Measurements from ENCODE around the gene FAM53B.

Gene FAM53B

DNA sequence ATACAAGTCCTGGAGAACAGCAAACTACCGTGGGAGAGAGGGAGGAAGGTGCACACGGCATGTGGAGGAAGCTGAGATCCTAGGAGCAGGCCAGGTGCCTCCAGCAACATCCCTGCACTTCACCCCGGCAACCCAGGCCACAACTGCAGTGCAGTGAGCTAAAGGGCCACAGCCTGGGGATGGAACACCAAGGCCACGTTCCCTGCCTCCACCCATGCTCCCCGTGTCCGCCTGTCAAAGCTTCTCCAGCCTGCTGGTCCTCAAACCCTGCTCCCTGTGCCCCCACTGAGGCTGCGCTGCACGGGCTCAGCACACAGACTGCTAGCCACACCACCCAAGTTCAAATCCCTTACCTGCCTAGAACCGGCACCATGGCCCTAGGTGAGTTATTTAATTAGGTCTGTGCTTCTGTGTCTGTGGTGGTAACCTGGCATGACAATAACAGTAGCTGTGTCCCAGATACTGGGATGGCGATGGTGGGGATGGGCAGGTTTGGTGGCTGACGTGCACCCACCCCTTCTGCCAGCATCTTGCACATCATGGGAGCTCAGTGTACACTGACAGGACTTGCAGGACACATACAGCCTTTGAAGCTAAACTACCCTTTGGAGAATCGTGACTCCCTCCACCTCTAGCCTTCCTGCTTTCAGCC is 85.5 kb downstream of the FAM53B start:
- DNase-seq: no peak

DNA sequence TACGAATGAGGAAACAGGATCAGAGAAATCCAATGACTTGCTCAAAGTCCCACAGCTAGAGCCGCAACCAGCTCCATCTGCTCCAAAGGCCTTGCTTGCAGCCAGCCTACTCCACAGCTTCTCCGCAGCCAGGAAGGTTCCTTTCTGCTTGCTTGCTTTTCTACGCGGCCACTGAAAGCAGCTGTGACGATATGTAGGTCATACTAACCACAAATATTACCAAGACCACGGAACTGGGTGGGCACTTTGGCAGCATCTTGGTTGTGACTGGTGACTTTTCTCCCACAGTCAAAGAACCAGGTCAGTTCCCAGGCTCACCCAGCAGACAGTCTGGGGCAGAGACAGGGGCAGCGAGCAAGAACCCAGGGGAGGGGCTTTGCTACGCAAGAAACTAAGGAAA is 86.4 kb downstream of the FAM53B start:
- DNase-seq: peak; percentile 63

DNA sequence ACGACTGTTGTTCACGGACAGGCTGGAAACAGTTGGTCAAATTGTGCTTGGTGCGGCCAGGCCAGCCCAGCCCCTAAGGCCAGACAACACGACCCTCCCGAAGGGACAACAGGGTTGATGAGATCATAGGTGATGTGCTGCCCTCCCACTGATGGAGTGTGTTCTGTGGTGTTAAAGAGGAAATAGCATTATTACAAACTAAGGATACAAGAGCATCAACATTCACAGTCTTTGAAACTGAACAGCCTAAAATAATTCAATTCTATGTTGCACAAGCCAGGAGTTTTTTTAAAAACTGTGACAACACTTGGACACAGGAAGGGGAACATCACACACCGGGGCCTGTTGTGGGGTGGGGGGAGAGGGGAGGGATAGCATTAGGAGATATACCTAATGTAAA is 87.6 kb downstream of the FAM53B start:
- no peak for DNase-seq

DNA sequence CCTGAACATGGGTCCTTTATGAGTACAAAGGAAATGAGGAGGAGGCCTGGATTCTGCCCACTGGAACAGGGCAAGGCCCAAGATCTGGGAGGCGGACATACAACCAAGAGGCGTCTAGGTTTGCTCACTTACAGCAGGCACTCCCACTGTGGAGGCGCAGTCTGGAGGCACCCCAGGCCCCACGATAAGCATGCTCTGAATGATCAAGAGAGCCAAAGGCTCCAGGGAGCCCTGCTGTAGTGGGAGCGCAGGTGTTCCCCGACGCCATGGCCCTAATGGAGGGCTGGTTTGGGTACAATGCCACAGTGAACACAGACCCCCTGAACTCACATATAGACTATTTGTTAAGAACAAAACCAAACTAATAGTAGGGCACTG is 88.1 kb downstream of the FAM53B start:
- DNase-seq: no peak

DNA sequence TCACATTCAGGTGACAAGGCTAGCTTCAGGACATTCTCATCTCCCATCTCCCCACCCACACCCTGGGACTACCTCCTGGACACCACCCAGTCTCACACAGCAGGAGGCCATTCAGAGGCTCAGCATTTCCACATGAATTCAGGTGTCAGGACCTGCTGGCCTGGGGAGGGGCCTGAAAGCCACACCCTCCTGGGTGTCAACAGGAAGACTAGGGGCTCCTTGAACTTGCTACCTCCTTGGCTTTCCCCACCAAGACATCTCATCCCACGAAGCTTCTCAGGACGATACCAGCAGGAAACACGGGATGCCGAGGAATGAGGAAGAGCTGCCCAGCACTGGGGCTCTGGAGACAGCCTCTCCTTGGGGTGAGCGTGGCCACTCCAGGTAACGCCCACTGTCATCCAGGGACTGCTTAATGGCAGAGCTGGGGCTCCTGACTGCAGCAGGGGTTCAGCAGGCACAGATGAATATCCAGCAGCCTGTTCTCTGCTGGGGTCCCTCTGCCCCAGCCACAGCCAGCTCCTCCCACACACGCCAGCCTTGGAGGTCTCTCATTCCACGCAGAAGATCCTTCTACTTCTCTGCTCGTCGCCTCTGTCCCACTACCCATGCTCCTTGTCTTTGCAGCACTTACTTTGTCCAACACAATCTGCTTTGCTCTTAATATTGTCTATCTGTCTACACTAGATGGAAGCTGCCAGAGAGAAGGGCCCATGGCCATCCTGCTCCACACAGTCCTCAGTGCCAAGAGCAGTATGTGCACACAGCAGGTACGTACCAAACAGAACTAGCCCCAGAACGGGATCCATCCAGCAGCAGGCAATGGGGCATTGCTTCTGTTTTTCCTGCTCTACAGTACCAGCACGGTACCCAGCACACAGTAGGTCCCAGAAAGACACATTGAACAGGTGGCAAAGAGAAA is 88.7 kb downstream of the FAM53B start:
- no peak for DNase-seq

DNA sequence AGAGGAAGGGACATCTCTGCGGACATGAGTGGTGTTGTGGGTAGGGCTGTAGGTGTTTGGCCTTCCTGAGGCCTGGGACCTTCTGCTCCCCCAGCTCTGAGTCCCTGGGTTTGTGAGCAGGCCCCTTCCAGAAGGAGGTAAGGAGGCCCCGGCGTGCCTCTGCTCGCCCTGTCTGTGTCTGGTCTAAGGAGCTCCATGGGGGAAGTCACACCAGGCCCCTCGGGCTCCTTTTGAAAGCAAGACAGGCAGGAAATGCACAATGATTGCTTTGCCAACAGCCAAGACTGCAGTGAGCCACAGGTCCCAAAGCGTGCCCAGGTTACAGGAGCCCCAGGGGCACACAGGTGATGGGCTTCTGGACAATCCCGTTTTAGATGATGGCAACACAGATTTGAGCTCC is 89.5 kb downstream of the FAM53B start:
- no peak for DNase-seq

DNA sequence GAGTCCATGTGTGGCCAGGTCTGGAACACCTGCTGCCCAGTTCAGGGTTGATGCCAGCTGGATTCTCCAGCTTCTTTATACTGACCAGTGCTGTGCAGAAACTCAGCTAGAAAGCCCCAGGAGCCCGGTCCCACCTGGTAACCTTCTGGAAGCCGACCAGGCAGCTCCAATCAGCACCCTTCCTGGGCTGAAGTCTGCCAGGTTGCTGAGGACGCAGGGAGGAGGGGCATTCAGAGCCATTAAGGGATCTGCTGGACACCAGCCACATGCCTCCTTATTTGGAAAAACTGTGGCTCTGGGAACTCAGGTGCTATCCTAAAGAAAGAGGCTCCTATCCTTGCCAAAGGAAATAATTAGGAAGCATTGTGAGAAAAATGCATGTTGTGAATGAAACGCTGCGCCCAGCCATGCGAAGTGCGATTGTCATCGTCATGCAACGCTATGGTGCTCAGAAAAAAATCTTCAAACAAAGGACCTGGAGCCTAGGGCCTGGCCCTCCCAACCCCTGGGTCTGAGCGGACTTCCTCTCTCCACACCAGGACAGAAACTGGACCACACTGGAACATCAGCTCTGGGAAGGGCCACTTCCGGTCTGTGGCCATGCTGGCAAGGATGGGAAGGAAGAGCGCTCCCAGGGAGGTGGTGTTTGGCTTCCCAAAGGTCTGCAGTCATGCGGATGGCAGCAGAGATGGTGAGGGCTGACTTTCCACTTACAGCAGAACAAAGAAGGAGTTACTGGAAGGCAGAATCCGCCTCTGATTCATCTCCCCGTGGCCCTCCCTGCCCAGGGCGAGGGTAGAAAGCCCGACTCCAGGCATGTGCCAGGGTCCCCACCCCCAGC is 90.1 kb downstream of the FAM53B start:
- DNase-seq: no peak

DNA sequence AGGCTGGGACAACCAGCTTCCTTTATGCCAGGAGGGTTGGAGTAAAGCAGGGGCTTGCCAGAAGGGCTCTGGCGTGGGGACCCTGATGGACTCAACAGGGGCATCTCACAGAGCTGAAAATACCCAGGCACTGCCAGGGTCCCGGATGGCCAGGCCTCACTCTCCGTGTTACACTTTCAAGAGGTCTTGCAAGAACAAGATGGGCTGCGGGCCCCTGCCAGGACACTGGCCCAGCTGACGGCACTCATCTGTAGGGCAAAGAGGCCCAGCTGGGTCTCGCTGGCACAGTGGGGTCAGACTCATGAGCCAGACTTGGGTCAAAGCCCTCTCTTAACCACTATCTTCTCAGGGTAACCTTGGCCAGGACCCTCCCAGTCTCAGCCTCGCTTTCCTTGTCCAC is 90.9 kb downstream of the FAM53B start:
- no peak for DNase-seq

DNA sequence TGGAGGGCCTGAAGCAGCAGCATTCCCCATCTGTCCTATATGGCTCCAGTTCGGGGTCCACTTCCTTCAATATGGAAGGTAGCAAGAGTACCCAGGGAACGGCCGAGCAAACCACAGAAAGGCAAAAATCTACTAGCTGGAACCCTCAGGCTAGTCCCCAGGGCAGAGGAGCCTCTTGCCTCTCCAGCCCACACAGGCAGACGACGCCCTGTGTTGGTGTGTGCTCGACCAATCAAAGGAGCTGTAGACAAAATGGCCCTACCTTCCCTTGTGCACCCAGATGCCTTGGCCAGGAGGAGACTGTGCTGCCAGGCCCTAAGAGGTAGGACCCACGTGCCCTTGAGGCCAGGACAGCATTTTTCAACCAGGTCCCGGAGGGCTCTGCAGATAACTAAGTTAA is 91.5 kb downstream of the FAM53B start:
- DNase-seq: no peak

DNA sequence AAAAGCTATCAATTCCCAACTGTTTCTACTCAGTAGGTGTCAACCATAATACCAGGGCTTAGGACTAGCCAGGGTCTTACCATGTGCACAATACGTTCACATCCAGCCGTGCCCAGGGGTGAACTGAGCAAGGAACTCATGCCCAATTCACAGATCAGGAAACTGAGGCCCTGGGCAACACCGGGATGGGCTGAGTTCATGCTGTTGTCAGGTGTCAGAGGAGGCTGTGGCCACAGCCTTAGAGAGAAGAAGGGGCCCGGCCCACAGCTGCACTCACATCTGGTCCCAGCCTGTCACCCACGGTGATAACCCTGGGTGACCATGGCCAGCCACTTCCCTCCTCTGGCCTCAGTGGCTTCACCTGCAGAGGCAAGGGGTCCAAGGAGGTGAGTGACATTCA is 92.0 kb downstream of the FAM53B start:
- no peak for DNase-seq

DNA sequence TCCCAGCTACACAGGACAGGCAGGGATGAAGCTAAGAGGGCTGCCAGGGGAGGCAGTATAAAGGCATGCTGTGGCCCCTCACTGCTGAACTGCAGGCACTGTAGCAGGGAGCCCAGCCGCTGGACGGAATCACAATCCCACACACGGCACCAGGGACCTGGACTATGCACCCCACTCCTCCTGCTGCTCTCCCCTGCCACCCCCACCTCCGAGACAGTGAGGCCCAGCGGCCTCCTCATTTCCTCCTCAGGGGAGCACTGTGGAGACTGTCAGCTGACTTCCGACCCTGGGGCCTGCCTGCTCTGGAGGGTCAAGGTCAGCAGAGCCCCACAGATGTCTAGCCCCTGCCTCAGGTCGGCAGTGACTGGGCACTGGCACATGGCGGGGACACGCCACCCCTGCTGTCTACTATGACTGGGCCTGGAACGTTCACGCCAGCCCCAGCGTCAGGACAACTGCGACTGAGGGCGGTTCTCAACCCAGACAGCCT is 92.7 kb downstream of the FAM53B start:
- no peak for DNase-seq

DNA sequence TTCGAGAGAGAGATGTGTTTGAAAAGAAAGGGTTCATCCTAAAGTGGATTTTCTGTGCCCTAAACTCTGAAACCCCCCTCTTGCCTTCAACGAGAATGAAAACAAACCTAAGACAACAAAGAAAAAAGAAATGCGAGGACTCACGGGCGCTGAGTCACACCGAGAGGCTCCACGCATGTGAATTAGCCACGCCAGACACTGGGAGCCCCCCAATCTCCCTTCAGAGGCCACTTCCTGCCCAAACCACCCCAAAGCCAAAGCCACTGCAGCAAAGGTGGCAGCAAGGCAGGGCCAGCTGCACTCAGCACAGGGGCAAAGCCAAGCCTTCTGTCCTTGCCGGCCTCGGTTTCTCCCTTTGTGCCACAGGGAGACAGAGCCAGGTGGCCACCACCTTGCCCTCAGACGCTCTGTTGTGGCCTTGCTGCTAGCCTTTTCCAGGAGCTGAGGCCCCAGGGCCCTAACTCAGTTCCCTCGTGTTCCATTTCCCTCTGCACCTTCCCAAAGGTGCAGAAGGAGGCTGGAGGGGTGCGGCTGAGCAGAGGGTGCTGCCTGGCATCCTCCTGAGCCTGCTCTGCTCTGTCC is 93.3 kb downstream of the FAM53B start:
- DNase-seq: no peak

DNA sequence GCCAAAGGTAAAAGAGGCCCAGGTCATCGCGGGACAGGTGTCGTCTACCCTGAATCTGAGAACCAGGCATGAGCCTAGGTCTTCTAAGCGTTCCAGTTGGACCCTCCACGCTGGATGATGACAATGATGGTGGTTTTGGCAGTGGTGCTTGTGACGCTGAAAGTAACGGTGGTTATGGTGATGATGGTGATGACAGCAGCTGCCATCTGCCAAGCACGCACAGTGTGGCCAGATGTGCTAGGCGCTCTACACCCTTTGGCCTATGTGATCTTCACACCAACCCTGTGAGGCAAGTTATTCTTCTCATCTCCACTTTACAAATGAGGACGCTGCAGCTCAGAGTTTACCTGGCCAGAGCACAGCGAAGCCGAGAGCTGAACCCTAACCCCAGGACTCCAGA is 93.9 kb downstream of the FAM53B start:
- DNase-seq: no peak

DNA sequence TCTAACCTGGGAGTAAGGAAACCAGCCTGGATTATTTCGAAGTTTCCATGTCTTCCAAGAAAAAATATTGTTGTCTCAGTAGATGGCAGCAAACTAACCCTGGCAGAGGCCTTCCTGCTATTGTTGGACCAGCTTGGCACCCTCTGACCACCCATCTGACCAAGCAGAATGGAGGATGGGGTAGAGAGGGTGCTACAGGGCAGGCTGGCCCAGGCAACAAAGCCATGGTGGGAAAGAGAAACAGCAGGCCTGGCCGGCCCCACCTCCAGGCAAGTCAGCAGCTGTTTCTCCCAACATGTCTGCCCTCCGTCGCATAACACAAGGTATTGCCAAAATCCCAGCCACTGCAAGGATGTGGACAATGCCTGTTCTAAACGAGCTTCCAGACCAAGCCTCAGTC is 95.0 kb downstream of the FAM53B start:
- DNase-seq: peak; percentile 25

DNA sequence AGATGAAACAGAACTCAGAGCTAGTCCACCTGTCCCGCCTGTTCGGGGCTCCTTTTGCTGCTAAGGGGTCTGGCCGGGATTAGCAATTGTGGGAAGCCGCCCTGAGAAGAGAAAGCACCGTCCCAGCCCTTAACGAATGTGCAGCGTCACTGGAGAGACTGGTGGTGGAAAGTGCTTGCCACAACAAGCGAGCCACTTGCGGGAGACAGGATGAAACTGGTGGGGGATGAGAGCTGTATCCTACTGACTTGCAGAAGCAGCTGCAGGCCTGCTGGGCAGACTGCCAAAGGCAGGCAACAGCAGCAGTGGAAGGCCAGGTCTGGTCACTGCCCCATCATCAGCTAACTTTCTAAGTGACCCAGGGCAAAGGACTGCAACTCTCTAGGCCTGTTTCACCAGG is 95.4 kb downstream of the FAM53B start:
- peak; percentile 89 for DNase-seq

DNA sequence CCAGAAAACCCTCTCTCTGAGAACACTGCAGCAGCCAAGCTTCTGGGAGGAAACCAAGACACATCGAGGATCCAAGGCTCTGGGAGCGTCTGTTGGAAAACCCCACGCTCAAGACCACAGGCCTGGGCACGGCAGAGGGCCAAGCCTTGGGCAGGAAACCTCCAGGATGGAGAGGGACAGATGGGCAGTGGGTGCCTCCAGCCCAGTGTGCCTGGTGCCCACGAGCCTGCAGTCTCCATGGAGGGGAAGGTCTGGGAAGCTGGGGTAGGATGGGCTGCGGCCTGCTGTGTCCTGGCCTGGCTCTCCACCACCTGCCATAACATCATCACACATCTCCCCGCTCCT is 96.1 kb downstream of the FAM53B start:
- no peak for DNase-seq

DNA sequence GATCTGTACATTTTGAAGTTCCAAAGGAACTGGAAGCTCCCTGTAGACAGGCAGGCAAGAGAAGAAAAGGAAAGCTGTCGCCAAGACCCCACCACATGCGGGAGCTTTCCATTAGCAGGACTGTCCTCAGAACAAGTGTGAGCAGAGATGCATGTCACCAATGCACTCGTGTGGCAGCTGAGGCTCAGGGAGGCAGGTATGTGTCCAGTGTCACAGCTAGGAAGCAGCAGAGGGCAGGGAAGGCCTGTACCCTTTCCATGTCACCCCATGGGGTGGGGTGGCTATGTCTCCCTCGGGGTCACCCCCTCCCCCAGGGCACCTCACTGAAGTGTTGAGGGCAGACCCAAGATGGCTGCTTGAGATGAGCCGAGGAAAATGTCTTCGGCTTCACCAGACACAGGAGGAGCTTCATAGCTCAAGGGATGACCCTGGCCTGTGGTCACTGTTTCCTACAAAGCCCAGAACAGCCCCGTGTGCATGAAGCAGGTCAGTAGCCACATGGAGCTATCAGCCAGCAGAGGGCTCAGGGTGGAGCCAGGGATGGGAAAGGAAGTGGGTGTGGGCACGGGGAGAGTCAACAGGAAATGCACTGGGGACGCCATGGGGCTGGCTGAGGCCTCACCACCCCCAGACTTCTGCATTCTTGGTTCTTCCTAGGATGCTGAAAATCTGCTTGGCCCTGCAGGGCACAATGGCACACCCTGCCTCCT is 96.6 kb downstream of the FAM53B start:
- DNase-seq: peak; percentile 94

DNA sequence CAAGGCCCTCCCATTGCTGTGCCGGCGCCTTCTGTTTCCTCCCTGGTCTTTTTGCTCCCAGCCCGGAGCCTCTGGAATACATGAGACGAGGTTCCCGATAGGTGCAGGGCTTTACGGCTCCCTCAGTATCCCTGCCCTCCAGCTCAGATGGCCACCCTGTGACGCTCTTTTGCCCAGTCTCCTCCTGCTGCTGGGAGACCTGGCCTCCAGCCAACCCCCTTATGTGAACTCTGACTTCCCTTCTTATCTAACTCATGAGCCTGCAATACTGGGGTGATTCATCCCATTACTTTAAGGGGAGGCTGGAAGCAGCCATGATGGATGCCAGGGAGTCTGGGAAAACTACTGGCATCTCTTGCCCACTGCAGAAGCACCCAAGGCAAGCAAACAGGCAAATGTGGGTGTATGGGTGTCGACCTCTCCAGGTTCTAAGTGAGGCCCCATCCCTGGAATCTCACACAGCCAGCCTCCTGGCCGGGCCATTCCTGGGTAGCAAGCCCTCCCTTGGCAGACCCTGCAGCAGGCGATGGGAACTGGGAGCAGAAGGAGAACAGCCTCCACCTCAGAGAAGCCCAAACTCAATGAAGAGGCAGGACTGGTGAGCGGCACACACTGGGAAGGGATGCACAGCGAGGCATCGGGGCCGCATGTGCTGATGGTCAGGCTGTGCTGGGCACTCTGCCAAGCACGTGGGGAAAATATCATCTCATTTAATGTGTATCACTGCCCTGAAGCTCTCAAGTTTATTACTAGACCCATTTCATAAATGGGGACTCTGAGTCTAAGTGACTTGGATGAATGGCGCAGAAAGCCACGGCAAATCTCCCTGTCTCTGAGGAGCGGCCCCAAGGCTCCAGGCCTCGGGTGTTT is 97.5 kb downstream of the FAM53B start:
- DNase-seq: peak; percentile 27

DNA sequence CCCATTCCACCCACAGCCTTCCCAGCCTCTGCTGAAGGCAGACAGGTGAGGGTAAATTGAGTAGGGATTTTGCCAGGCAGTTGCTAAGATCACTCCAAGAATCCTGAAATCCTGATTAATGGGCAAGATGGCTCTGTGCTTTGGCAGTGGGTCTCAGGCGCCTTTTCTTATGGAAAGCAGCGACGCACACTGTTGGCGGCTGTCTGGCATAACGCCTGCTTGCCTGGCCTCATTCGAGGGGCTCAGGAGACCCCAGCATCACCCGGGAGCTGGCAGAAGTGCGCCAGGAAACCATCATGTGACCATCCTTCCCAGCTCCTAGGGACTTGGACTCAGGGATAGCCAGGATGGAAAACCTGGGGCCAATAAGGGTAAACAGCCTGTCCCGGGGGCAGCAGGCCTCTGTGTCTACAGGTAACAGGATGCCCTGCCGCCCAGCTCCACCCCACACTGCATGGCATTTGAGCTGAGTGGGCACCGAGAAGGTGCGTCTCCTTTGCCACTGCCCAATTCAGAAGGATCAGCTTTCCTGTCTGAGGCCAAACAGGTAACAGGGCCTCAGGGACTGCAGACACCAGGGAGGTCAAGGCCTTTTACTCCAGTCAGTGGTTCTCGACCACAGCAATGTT is 98.6 kb downstream of the FAM53B start:
- DNase-seq: no peak

DNA sequence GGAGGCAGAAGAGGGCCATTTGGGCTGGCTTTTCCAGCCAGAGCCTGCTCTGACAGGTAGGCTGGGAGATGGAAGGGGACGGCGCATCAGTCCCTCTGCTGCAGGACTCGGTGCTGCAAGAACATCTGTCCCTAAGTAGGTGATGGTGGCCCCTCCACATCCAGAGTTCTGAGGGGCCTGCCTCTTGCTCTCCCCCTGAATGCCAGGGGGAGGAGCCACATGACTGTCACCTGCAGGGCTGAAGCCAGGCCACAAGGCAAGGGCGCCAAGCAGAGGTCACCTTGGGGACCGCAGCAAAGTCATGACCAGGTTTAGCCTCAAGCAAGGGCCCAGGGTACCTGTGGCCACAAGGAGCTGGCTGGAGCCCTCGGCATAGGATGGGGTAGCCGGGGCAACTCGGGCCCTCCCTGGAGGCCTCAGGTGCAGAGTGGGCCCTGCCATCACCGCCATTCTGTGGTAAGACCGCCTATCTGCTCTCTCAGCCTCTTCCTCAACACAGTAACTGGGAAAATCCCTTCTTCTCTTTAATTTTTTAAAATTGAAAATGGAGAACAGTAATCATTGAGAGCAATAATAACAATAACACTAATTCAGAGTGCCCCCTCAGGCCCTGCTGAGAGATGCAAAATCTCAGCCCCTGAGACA is 99.3 kb downstream of the FAM53B start:
- no peak for DNase-seq

Measured in MV-4-11 (cell line).